SU-DHL-6 (cell line): ENCODE data around the gene PLA2G2C.

ENCODE experiments used
- H2AFZ ChIP-seq: fragments of 200-600 bp; sonication (generic); 2 replicates; pipeline ENCODE4 v1.6.1; 2014; ENCODE audit warnings: low read depth, mild to moderate bottlenecking, moderate library complexity, mixed read lengths, antibody characterized with exemption, low read length; ENCODE audit not compliant: severe bottlenecking
- H3F3A ChIP-seq: fragments of 200-600 bp; shearing (Covaris generic); 2 replicates; pipeline ENCODE4 v1.6.0; 2016; ENCODE audit warnings: antibody characterized with exemption, mild to moderate bottlenecking; ENCODE audit not compliant: insufficient read depth
- H3K27ac ChIP-seq: fragments of 200-600 bp; sonication (generic); 2 replicates; pipeline ENCODE4 v1.5.1; 2016; ENCODE audit warnings: low read depth, mild to moderate bottlenecking, low read length, moderate library complexity, mixed read lengths
- H3K27me3 ChIP-seq: fragments of 200-600 bp; sonication (generic), shearing (Covaris generic); 2 replicates; pipeline ENCODE4 v1.6.0; 2014; ENCODE audit warnings: mild to moderate bottlenecking, low read length
- H3K36me3 ChIP-seq: fragments of 200-600 bp; sonication (generic); 2 replicates; pipeline ENCODE4 v1.6.1; 2014; ENCODE audit warnings: mild to moderate bottlenecking, low read length, mixed read lengths
- H3K4me2 ChIP-seq: fragments of 300-600, 200-600 bp; shearing (Covaris generic), sonication (generic); 2 replicates; pipeline ENCODE4 v1.6.0; 2014; ENCODE audit warnings: low read length, low read depth, mild to moderate bottlenecking; ENCODE audit not compliant: poor library complexity, severe bottlenecking
- H3K4me3 ChIP-seq: fragments of 200-600 bp; sonication (generic); 2 replicates; pipeline ENCODE4 v1.5.1; 2014; ENCODE audit warnings: antibody characterized with exemption, low read length, mild to moderate bottlenecking, mixed read lengths; ENCODE audit not compliant: insufficient read depth, poor library complexity, severe bottlenecking
- H3K79me2 ChIP-seq: fragments of 200-600 bp; sonication (generic); 2 replicates; pipeline ENCODE4 v1.6.1; 2014; ENCODE audit warnings: mild to moderate bottlenecking, low read length, moderate library complexity; ENCODE audit not compliant: insufficient read depth
- H3K9ac ChIP-seq: fragments of 200-600 bp; sonication (generic); 2 replicates; pipeline ENCODE4 v1.7.0; 2014; ENCODE audit warnings: mild to moderate bottlenecking, low read length
- H3K9me2 ChIP-seq: fragments of 200-600 bp; sonication (generic); replicated peaks from 2 replicates; pipeline ENCODE4 v1.6.1; 2014; ENCODE audit warnings: low read length; ENCODE audit not compliant: insufficient read depth
- H3K9me3 ChIP-seq: fragments of 200-600 bp; sonication (generic); 2 replicates; pipeline ENCODE4 v1.6.1; 2014; ENCODE audit warnings: low read length, mixed read lengths; ENCODE audit not compliant: insufficient read depth
- H4K20me1 ChIP-seq: fragments of 200-600 bp; sonication (generic); 2 replicates; pipeline ENCODE4 v1.6.1; 2014; ENCODE audit warnings: low read depth, mild to moderate bottlenecking, antibody characterized with exemption, low read length, moderate library complexity, mixed read lengths
- EZH2phosphoT487 ChIP-seq: fragments of 200-600 bp; sonication (generic), shearing (Covaris generic); conservative IDR thresholded peaks from 2 replicates; pipeline ENCODE4 v1.6.1; 2018; ENCODE audit warnings: mild to moderate bottlenecking, antibody characterized with exemption, low read length, moderate library complexity, mixed read lengths
- TF ChIP-seq, protein P1 (sequence below): fragments of 200-600 bp; sonication (generic); IDR thresholded peaks from one replicate; pipeline ENCODE4 v1.5.1; 2017; ENCODE audit warnings: antibody characterized with exemption, mild to moderate bottlenecking, low read length, moderate library complexity; ENCODE audit not compliant: insufficient read depth, poor library complexity, severe bottlenecking

The PLA2G2C gene

GRCh38 chr1:20141001-20141400 lies 45.3 kb downstream of the PLA2G2C start:
- Histone ChIP-seq H3K9me2 (no peaks in the 10 kb centered on the region), H3K9ac (no peak overlapping the region), H3K9me3 (no peaks in the 10 kb centered on the region), H3K27me3 (no peaks in the 10 kb centered on the region), H3K4me3 (no peak overlapping the region), H3K79me2 (no peaks in the 10 kb centered on the region), H3K4me2 (no peak overlapping the region), H2AFZ (no peak overlapping the region), H3F3A (no peaks in the 10 kb centered on the region), H4K20me1 (no peaks in the 10 kb centered on the region), H3K27ac (no peak overlapping the region), H3K36me3 (no peaks in the 10 kb centered on the region)
- no peak for TF ChIP-seq EZH2phosphoT487
- TF ChIP-seq, protein P1, sequence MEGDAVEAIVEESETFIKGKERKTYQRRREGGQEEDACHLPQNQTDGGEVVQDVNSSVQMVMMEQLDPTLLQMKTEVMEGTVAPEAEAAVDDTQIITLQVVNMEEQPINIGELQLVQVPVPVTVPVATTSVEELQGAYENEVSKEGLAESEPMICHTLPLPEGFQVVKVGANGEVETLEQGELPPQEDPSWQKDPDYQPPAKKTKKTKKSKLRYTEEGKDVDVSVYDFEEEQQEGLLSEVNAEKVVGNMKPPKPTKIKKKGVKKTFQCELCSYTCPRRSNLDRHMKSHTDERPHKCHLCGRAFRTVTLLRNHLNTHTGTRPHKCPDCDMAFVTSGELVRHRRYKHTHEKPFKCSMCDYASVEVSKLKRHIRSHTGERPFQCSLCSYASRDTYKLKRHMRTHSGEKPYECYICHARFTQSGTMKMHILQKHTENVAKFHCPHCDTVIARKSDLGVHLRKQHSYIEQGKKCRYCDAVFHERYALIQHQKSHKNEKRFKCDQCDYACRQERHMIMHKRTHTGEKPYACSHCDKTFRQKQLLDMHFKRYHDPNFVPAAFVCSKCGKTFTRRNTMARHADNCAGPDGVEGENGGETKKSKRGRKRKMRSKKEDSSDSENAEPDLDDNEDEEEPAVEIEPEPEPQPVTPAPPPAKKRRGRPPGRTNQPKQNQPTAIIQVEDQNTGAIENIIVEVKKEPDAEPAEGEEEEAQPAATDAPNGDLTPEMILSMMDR, result no peak

DNA sequence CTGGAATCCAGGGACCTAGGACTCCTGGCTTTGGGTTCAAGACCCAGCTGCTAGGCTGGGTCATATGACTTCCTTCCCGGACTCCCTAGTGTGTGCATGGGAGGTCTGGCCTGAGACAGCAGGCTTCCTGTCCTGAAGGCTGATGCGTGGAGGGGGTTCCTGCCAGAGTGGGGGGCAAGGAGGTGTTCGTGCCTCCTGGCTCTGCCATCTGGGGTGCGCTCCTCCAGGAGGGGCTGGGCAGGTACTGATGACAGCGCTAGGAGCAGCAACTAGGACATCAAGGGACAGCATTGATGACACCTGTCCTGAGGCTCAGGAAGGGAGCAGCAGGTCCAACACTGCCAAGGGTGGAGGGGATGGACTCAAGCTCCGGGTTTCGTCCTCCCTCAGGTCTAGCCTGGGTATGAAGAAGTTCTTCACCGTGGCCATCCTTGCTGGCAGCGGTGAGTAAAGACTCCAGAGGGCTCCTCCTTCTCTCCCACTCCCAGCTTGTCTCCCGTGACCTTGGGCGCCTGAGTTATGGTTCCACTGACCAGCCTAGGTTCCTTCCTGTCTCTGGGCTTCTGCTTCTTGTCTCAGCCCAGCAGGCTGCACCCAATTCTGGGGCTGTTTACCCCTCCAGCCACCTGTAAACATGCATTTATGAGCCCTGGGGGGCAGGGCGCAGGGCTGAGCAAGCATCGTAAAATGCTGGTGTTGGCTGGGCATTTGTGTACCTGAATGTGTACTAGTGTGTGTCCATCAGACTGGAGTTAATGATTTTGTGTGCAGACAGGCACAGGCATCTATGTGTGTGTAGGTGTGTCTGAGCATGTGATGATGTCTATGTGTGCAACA lies 46.3 kb downstream of the PLA2G2C start:
- no peaks in the 10 kb centered on the region for H3K79me2 ChIP-seq
- H3K27ac ChIP-seq, result no peak overlapping the region
- TF ChIP-seq, protein P1, result no peak
- TF ChIP-seq EZH2phosphoT487, result no peak
- H2AFZ ChIP-seq, result no peak overlapping the region
- H3K4me2 ChIP-seq, result no peak overlapping the region
- no peaks in the 10 kb centered on the region for H3K9me2 ChIP-seq
- no peaks in the 10 kb centered on the region for H3K27me3 ChIP-seq
- no peaks in the 10 kb centered on the region for H3K36me3 ChIP-seq
- no peaks in the 10 kb centered on the region for H3F3A ChIP-seq
- no peak overlapping the region for H3K4me3 ChIP-seq
- H4K20me1 ChIP-seq, result no peaks in the 10 kb centered on the region
- no peak overlapping the region for H3K9ac ChIP-seq
- no peaks in the 10 kb centered on the region for H3K9me3 ChIP-seq

GRCh38 chr1:20138961-20139550 lies 47.3 kb downstream of the PLA2G2C start, which contains the start of gene PLA2G2F:
Gene PLA2G2F, plus strand, starts transcription at chr1:20139323. Its CDS starts 105 bp downstream, at chr1:20139428.
- Histone ChIP-seq H3K9ac (no peak within 1 kb of the TSS), H3K27me3 (no peaks in the 10 kb centered on the region), H2AFZ (no peak within 1 kb of the TSS), H3K9me2 (no peaks in the 10 kb centered on the region), H3K4me2 (no peak within 1 kb of the TSS), H3K79me2 (no peaks in the 10 kb centered on the region), H3K36me3 (no peaks in the 10 kb centered on the region), H3K9me3 (no peaks in the 10 kb centered on the region), H3K4me3 (no peak within 1 kb of the TSS), H3F3A (no peaks in the 10 kb centered on the region), H3K27ac (no peak within 1 kb of the TSS), H4K20me1 (no peaks in the 10 kb centered on the region)
- no peak for TF ChIP-seq EZH2phosphoT487
- TF ChIP-seq, protein P1, result no peak
